Measurements from ENCODE around the gene P2RY6. TPM values are rescaled to one million over a fixed set of nuclear protein-coding genes. Genes with fewer than 3 reads are reported as not detected.
"Not testable (repeated sequence)": the region's sequence is repeated elsewhere in the genome, so short reads cannot be mapped to it uniquely, and the experiment has no call there.

The P2RY6 gene
- total and polyA plus RNA-seq, 11 donors: 0.56 to 17.7 (median 2.0) TPM

DNA sequence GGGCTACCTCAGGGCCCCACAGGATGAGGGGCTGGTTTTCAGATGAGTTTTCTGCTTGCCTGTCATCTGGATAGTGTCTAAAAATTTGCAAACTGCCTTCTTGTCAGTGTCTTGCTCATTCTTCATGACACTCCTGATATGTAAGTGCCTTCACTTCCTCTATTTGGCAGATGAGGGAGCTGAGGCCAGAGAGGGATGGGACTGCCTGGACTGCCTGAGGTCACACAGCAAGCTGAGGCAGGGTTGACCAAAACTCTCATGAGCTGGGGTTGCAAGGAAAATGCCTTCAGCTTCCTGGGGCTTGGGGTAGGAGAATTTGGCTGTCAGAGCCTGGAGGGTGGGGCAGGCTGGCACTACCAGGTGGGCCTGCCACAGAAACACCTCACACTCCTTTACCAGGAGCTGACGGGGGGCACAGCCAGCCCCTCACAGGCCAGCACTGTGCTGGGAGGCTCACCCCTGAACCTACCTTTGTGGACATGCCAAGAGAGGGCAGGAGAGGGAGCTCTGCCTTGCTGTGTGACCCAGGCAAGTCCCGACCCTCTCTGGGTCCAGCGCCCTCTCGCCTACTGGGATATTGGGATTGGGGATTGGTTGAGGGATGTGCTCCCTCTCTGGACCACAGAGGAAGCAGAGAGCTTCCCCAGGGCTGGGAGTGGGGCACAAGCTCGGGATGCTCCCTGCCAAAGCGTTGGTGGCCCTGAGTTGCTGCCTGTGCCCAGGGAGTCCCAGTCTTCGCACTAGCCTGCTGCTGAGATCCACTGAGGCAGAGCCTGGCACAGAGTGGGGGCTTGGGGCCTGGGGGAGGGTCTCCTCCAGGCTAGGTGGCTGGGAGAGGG lies 1.9 kb upstream of the P2RY6 start:
- Histone ChIP-seq H3K4me3 (no peak overlapping the region), H3K36me3 (no peaks in the 10 kb centered on the region), H3K4me1 (peaks cover 2 to 73% (median 40%) of the 10 kb centered on the region in 12 donors), H3K9me3 (no peaks in the 10 kb centered on the region), H3K27me3 (peaks cover 0 to 2% (median 0%) of the 10 kb centered on the region in 9 donors), H3K27ac (peak overlapping the region in 4 of 12 donors; percentile 6 to 38 (median 26))
- ATAC-seq: no peak
- intact Hi-C loops (cut with DNase I): loop anchor here in 1 of 10 donors (10.0 kb wide), 1 partner anchor 545 kb away; no protein-coding TSS in a partner anchor
- DNase-seq: peak in 1 of 5 donors; percentile 14
- WGBS, 4 donors: 93 to 97% (median 96%) methylated on average over 5 to 7 of the region's 7 CpGs
- TF ChIP-seq POLR2A (IDR thresholded peaks at IDR 0.05): no peak
- no peak for TF ChIP-seq CTCF (IDR thresholded peaks at IDR 0.05)

- peak in 1 of 5 donors; percentile 12 for DNase-seq
- 89 to 91% (median 91%) methylated on average over 18 of the region's 18 CpGs for WGBS, 4 donors
These were observed 1.2 kb upstream of the P2RY6 start for GRCh38 chr11:73270855-73271477.

GRCh38 chr11:73271478-73271865 lies 666 bp upstream of the P2RY6 start:
- peak overlapping the region in 3 of 12 donors; percentile 13 to 82 (median 27) for H3K27ac ChIP-seq
- ATAC-seq: not testable (repeated sequence)

More at GRCh38 chr11:73270855-73271477, 1.2 kb upstream of the P2RY6 start:
- Histone ChIP-seq H3K27me3 (no peaks in the 10 kb centered on the region), H3K27ac (no peak overlapping the region), H3K36me3 (no peaks in the 10 kb centered on the region), H3K4me1 (peaks cover 2 to 79% (median 34%) of the 10 kb centered on the region in 12 donors), H3K4me3 (no peak overlapping the region), H3K9me3 (no peaks in the 10 kb centered on the region)
- no peak for TF ChIP-seq CTCF (IDR thresholded peaks at IDR 0.05)
- no peak for ATAC-seq
- intact Hi-C loops (cut with DNase I): loop anchor here in 1 of 10 donors (10.0 kb wide), 1 partner anchor 546 kb away; no protein-coding TSS in a partner anchor

DNA sequence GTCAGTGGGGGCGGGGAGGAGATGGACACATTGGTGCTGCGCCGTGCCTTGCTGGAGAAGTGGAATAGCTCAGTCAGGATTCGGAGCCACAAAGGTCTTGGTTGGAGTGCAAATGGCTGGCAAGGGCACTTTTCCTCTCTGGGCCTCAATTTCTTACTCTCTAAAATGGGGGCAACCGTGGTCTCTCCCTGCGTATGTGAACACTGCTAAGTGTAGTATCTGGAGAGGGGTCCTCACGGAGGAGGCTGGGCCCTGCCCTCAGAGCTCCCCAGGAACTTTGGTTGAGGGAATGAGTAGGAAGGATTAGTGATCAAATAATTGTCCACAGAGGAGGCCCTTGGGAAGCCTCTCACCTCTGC lies 521 bp downstream of the P2RY6 start:
- DNase-seq: no peak
- H3K4me3 ChIP-seq: peak overlapping the region in 9 of 12 donors; percentile 2 to 57 (median 25)
- 94 to 98% (median 96%) methylated on average over 7 of the region's 7 CpGs for WGBS, 4 donors
- no peaks in the 10 kb centered on the region for H3K9me3 ChIP-seq
- intact Hi-C loops (cut with DNase I): loop anchor here in 1 of 10 donors (10.0 kb wide), 1 partner anchor 548 kb away; no protein-coding TSS in a partner anchor
- no peaks in the 10 kb centered on the region for H3K27me3 ChIP-seq
- no peak for TF ChIP-seq CTCF (IDR thresholded peaks at IDR 0.05)
- TF ChIP-seq POLR2A (IDR thresholded peaks at IDR 0.05): no peak
- ATAC-seq: no peak
- peaks cover 0 to 73% (median 23%) of the 10 kb centered on the region in 12 donors for H3K4me1 ChIP-seq
- peak overlapping the region in 5 of 12 donors; percentile 4 to 82 (median 45) for H3K27ac ChIP-seq
- H3K36me3 ChIP-seq: no peaks in the 10 kb centered on the region

More at GRCh38 chr11:73271478-73271865, 666 bp upstream of the P2RY6 start:
- peak in 1 of 5 donors; percentile 4 for DNase-seq
- not testable (repeated sequence) for H3K27me3 ChIP-seq, H3K36me3 ChIP-seq, H3K4me3 ChIP-seq, H3K9me3 ChIP-seq
- peaks cover 0 to 78% (median 30%) of the 10 kb centered on the region in 12 donors for H3K4me1 ChIP-seq
- intact Hi-C loops (cut with DNase I): loop anchor here in 1 of 10 donors (10.0 kb wide), 1 partner anchor 547 kb away; no protein-coding TSS in a partner anchor
- WGBS, 4 donors: 87 to 92% (median 90%) methylated on average over 10 of the region's 10 CpGs
